Occipital lobe (tissue), 2 donors: ENCODE results near the gene S1PR4. TPM values are rescaled to one million over a fixed set of nuclear protein-coding genes. Genes with fewer than 3 reads are reported as not detected.

Experiments used
- DNase-seq: peaks from one replicate; lab custom pipeline; 2025; lab: John Stamatoyannopoulos, UW
- total RNA-seq: library from RNA; depleted of rRNA; stranded (reverse); fragments of >200 nt; gene quantifications from one replicate; pipeline ENCODE4 v1.2.3, GENCODE V29; 2014

The S1PR4 gene
- total RNA-seq, result 0.16 TPM

GRCh38 chr19:3178377-3178972, at the start of gene S1PR4:
Gene S1PR4, plus strand, starts transcription at chr19:3178769. Its CDS starts 24 bp downstream, at chr19:3178793.
- no peak for DNase-seq

- DNase-seq, result no peak
These were observed 49.5 kb upstream of the S1PR4 start for GRCh38 chr19:3129112-3129511.

GRCh38 chr19:3131168-3131567, 47.4 kb upstream of the S1PR4 start:
- DNase-seq, result no peak

GRCh38 chr19:3132971-3133792, 45.4 kb upstream of the S1PR4 start:
- no peak for DNase-seq

- no peak for DNase-seq
These were observed 44.8 kb upstream of the S1PR4 start for GRCh38 chr19:3133793-3134116.

- no peak for DNase-seq
These were observed 42.4 kb upstream of the S1PR4 start, which contains the start of gene GNA15 for GRCh38 chr19:3135961-3136683. Gene GNA15, plus strand, starts transcription at chr19:3136033. Its CDS starts 418 bp downstream, at chr19:3136451.

GRCh38 chr19:3136684-3137055, 41.9 kb upstream of the S1PR4 start:
- no peak for DNase-seq

- DNase-seq, result no peak
These were observed 41.5 kb upstream of the S1PR4 start for GRCh38 chr19:3137119-3137518.

GRCh38 chr19:3138268-3138667, 40.3 kb upstream of the S1PR4 start:
- no peak for DNase-seq

- DNase-seq, result no peak
These were observed 37.9 kb upstream of the S1PR4 start for GRCh38 chr19:3140667-3141038.

GRCh38 chr19:3142292-3142670, 36.3 kb upstream of the S1PR4 start:
- DNase-seq, result no peak

- DNase-seq, result no peak
These were observed 35.7 kb upstream of the S1PR4 start for GRCh38 chr19:3142781-3143337.

GRCh38 chr19:3145909-3146676, 32.5 kb upstream of the S1PR4 start:
- no peak for DNase-seq

GRCh38 chr19:3146677-3147100, 31.9 kb upstream of the S1PR4 start:
- DNase-seq, result no peak

- DNase-seq, result no peak
These were observed 30.1 kb upstream of the S1PR4 start for GRCh38 chr19:3148503-3148902.

GRCh38 chr19:3149089-3149488, 29.5 kb upstream of the S1PR4 start:
- no peak for DNase-seq

- DNase-seq, result no peak
These were observed 28.8 kb upstream of the S1PR4 start for GRCh38 chr19:3149526-3150505.

GRCh38 chr19:3150739-3151329, 27.7 kb upstream of the S1PR4 start:
- no peak for DNase-seq

GRCh38 chr19:3151563-3152418, 26.8 kb upstream of the S1PR4 start:
- no peak for DNase-seq
